ENCODE measurements around the gene TIMP2. TPM values are rescaled to one million over a fixed set of nuclear protein-coding genes. Genes with fewer than 3 reads are reported as not detected.

Gene TIMP2
- total RNA-seq, 4 donors from 2014 or later = 187 to 456 (median 339) TPM

DNA sequence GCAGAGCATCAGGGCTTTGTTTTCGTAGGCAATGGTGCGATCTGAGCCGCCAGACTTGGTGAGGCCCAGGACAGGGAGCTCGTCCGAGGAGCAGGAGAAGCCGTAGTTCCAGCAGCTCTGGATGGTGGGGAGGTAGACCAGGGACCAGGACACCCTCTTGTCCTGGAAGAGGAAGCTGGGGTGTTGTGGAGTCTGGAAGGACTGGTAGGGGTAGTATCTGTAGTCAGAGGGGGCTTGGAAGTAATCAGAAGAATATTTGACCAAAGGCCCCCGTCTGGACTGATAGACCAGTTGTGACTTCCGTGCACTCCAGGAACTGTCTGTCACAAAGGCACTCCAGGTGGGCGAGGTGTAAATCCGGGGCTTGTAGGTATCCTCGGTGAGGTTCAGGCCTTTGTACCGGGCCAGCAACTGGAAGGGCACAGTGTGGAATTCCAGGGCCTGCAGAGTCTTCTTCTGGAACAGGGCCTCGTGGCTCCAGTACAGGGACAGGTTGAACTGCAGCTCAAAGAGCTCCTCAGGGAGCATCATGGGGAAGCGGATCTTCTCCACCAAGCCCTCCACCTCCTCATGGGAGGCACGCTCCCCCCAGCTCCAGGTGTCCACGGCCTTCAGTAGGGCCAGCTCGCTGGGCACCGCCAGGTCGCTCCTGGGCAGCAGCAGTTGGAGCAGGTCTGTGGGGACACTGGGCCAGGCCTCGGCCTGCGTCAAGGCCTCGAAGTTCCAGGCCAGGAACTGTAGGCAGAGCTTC lies 46.7 kb upstream of the TIMP2 start:
- Histone ChIP-seq H3K36me3 (peaks cover 0 to 40% (median 0%) of the 10 kb centered on the region in 3 donors), H3K9me3 (no peaks in the 10 kb centered on the region), H3K4me1 (peaks cover 0 to 65% (median 30%) of the 10 kb centered on the region in 4 donors), H3K4me3 (no peak overlapping the region), H3K27ac (peak overlapping the region; percentile 13 to 78 (median 52)), H3K27me3 (no peaks in the 10 kb centered on the region)
- no peak for DNase-seq (ENCODE audit: low spot score in 2 of 2)
- no peak for TF ChIP-seq POLR2A (IDR thresholded peaks at IDR 0.05)
- TF ChIP-seq EP300 (IDR thresholded peaks at IDR 0.05) = no peak
- TF ChIP-seq, protein P1, sequence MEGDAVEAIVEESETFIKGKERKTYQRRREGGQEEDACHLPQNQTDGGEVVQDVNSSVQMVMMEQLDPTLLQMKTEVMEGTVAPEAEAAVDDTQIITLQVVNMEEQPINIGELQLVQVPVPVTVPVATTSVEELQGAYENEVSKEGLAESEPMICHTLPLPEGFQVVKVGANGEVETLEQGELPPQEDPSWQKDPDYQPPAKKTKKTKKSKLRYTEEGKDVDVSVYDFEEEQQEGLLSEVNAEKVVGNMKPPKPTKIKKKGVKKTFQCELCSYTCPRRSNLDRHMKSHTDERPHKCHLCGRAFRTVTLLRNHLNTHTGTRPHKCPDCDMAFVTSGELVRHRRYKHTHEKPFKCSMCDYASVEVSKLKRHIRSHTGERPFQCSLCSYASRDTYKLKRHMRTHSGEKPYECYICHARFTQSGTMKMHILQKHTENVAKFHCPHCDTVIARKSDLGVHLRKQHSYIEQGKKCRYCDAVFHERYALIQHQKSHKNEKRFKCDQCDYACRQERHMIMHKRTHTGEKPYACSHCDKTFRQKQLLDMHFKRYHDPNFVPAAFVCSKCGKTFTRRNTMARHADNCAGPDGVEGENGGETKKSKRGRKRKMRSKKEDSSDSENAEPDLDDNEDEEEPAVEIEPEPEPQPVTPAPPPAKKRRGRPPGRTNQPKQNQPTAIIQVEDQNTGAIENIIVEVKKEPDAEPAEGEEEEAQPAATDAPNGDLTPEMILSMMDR (IDR thresholded peaks at IDR 0.05) = no peak
- WGBS, 2 donors = 68 to 74% methylated on average over 21 of the region's 22 CpGs

- peak; percentile 83 to 95 for DNase-seq (ENCODE audit: low spot score in 2 of 2)
- Histone ChIP-seq H3K4me3 (no peak overlapping the region), H3K27me3 (no peaks in the 10 kb centered on the region), H3K4me1 (peaks cover 0 to 60% (median 22%) of the 10 kb centered on the region in 4 donors), H3K27ac (peak overlapping the region; percentile 10 to 78 (median 42)), H3K36me3 (peaks cover 0 to 40% (median 0%) of the 10 kb centered on the region in 3 donors), H3K9me3 (no peaks in the 10 kb centered on the region)
- TF ChIP-seq, protein P1 (IDR thresholded peaks at IDR 0.05) = peak; percentile 84 to 97 (median 90)
- TF ChIP-seq POLR2A (IDR thresholded peaks at IDR 0.05) (no peak), EP300 (IDR thresholded peaks at IDR 0.05) (peak; percentile 16 to 64)
- 33 to 42% methylated on average over 32 to 33 of the region's 33 CpGs for WGBS, 2 donors
Measured at GRCh38 chr17:78970834-78971755, 45.9 kb upstream of the TIMP2 start.

GRCh38 chr17:78969865-78970264 lies 44.7 kb upstream of the TIMP2 start:
- Histone ChIP-seq H3K9me3 (no peaks in the 10 kb centered on the region), H3K36me3 (peaks cover 0 to 40% (median 0%) of the 10 kb centered on the region in 3 donors), H3K4me1 (peaks cover 0 to 48% (median 12%) of the 10 kb centered on the region in 4 donors), H3K4me3 (no peak overlapping the region), H3K27me3 (no peaks in the 10 kb centered on the region), H3K27ac (no peak overlapping the region)
- TF ChIP-seq EP300 (IDR thresholded peaks at IDR 0.05) = no peak
- TF ChIP-seq POLR2A (IDR thresholded peaks at IDR 0.05) = no peak
- TF ChIP-seq, protein P1 (IDR thresholded peaks at IDR 0.05) = no peak
- WGBS, 2 donors = 85 to 92% methylated on average over 4 to 8 of the region's 9 CpGs
- DNase-seq (ENCODE audit: low spot score in 2 of 2) = no peak

GRCh38 chr17:78967782-78968362 lies 42.7 kb upstream of the TIMP2 start:
- 81 to 91% methylated on average over 13 to 21 of the region's 21 CpGs for WGBS, 2 donors
- H3K36me3 ChIP-seq = peaks cover 0 to 39% (median 0%) of the 10 kb centered on the region in 3 donors

More at GRCh38 chr17:78967782-78968362, 42.7 kb upstream of the TIMP2 start:
- no peaks in the 10 kb centered on the region for H3K9me3 ChIP-seq
- no peaks in the 10 kb centered on the region for H3K27me3 ChIP-seq
- DNase-seq (ENCODE audit: low spot score in 2 of 2) = no peak
- TF ChIP-seq, protein P1 (IDR thresholded peaks at IDR 0.05) = no peak
- TF ChIP-seq EP300 (IDR thresholded peaks at IDR 0.05) (no peak), POLR2A (IDR thresholded peaks at IDR 0.05) (no peak)
- H3K4me3 ChIP-seq = no peak overlapping the region
- H3K4me1 ChIP-seq = peaks cover 0 to 29% (median 6%) of the 10 kb centered on the region in 4 donors
- H3K27ac ChIP-seq = no peak overlapping the region

Measured in tibial nerve (tissue), 4 donors.